Sigmoid colon (tissue), 4 donors: Measurements from ENCODE around the gene KCNQ5.

Source experiments
- EP300 ChIP-seq, 4 donors: sonication (generic); formaldehyde crosslinking; IDR thresholded peaks; one replicate each; pipeline ENCODE4 v1.6.1; 2017; ENCODE audit warnings: antibody characterized with exemption in 4 of 4
- POLR2A ChIP-seq, 2 donors: fragments of 450-650 bp; IDR thresholded peaks; one replicate each; pipeline ENCODE4 v1.6.1; 2016; ENCODE audit warnings: antibody characterized with exemption in 2 of 2, mild to moderate bottlenecking in 2 of 2, moderate library complexity in 2 of 2

GRCh38 chr6:72817208-72817607, 195.3 kb downstream of the KCNQ5 start:
- TF ChIP-seq POLR2A (IDR thresholded peaks at IDR 0.05): no peak
- no peak for TF ChIP-seq EP300 (IDR thresholded peaks at IDR 0.05)
